ENCODE results near the gene ARHGAP20.
"Not testable (repeated sequence)": the region's sequence is repeated elsewhere in the genome, so short reads cannot be mapped to it uniquely, and the experiment has no call there.

Gene ARHGAP20

DNA sequence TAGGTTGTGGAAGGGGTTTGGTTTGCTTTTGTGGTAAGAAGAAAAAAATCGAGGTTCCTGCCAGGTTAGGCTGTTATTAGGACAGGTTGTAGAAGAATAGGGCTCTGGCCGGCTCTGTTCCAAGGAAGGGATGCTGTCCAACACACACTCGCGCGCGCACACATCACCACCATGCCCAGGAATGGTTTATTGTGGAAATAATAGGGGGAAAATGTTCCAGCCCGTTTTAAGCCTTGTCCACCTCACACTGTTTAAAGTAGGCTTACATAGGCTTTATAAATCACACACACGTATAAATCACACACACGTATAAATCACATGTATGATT lies 1.2 kb upstream of the ARHGAP20 start:
- DNase-seq (ENCODE audit: low spot score) = no peak

DNA sequence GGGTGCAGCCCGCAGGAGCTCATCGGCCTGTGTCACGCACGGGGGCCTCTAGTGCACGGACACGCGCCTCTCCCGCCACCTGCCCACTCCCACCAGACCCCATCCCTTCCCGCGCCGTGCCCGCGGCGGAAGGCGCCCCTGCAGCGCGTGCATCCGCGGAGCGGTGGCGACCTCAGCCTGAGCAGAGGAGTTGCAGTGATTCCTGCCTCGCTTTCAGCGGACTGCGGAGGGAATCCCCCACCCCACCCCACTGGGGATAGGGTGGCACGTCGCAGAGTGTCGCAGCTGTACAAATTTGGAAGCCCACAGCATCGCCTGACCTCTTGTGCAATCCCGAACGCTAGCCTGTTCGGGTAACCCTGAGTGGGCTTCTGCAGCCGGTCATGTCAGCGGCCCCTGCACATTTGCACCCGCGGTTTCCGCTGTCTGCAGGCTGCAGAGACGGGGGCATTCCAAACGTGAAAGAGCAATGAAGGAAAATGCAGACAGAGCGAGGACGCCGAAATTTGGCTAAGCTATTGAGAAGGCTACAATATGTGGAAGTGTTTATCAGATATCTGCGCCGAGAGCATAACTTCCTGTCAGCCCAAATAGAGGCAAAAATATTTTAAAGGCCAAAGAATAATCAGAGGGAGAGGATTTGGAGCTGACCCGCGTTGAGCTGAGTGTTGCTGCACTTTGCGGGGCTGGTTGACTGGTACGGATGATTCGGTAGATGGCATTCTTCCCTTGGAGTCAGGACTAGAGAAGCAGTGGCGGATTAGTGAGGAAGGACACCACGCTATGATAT lies 617 bp upstream of the ARHGAP20 start:
- DNase-seq (ENCODE audit: low spot score) = peak; percentile 48

DNA sequence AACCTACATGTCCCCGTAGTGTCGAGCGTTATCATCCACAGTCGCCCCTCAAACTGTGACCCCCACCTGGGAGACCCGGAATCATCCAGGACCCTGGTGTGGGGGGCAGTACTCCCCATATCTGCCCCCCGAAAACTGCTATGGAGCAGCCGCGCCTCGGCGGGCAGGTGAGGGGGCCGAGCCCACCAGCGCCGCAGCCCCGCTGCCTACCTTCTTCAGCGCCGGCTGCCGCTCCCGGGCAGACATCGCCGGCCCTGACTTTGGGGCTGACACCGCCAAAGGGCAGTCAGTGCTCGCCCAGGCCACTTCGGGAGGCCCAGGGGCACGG lies 825 bp downstream of the ARHGAP20 start:
- no peak for DNase-seq (ENCODE audit: low spot score)

DNA sequence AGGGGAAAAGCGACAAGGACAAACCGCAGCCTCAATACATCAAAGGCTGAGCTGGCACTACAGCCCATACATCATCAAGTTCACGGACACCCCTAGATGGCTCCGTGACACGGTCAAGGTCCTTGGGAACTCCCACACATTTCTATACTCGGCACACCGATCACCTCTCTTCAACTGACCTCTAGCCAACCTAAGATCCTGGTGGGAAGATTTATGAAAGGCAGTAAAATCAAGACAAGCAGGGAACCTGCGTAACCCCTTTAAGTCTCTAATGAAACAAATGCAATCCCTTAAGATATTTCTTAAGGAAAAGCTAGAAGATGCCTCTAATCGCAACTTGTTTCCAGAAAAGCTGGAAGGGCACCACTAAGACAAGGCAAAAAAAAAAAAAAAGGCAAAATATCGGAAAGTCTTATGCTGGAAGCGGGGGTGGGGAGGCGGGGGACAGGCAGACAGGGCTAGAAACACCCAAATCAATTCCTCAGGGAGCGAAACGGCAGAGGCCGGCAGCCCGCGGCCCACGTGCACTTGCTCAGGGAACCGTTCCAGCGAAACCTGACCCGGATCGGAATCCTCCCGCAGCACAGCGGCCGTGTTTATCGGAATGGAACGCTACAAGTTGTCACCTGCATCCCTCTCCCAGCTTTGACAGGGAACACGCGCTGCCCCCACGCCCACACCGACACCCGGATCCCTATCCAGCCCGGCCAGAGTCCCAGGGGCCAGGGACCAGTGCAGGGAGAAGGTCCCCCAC lies 1.4 kb downstream of the ARHGAP20 start:
- DNase-seq (ENCODE audit: low spot score) = peak; percentile 56

DNA sequence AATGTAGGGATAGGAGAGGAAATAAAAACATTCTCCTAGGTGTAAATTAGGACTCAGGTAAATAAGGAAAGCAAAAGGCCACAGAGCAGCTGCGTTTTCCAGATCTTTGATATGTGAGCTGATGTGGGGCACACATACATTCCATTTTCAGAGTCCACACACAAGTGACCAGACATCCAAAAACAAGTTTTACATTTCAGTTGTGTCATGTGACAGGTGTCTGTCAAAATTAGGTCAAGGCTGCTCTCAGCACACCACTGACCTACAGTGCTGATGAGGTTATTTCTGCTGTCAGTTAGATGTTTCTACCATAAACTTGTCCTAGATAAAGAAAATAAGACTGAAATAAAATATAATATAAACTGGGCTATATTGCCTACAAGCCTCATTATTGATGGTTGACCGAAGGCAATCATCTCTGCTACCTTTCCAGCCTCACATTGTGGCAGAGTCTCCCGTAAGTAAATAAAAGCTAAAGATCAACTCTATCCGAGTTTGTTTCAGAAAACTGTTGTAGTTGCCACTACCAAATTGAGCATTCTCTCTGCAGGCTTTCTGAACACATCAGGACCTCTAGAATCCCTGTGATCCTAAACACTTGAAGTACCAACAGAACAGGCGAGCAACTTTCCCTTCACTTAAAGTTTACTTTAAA lies 7.9 kb downstream of the ARHGAP20 start:
- no peak for DNase-seq (ENCODE audit: low spot score)

DNA sequence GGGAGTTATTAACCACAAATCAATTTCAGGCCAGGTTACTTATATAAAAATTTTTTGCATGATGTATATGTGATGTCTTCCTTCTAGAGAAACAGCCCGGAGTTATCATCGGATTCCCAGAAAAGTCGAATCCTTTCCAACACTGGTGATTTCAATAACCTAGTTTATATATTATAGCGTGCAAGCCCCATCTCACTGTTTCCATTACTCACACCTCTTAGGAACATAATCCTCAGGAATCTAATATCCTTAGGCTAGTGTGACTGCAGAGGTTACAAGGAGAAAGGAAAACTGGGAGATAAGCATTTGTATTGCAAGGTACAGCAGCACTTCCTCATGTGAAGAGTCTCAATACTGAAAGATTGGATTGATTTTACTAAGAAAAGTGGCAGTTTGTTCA lies 20.3 kb downstream of the ARHGAP20 start:
- DNase-seq (ENCODE audit: low spot score) = no peak

DNA sequence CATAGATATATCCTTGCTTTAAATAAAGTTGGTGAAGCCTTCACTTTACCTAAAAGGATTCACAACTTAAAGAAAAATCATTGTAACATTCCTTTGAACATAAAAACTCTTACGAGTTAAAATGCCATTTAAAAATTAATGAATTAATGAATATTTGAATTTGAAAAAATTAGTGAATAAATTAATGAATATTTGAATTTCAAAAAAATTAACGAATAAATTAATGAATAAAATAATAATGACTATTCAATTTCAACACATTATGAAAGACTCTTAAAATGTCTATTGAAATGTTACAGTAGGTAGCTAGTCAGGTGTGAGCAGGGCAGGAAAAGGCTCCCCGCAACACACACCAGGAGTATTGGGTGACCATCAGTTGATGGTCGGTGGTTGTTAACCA lies 22.9 kb downstream of the ARHGAP20 start:
- no peak for DNase-seq (ENCODE audit: low spot score)

DNA sequence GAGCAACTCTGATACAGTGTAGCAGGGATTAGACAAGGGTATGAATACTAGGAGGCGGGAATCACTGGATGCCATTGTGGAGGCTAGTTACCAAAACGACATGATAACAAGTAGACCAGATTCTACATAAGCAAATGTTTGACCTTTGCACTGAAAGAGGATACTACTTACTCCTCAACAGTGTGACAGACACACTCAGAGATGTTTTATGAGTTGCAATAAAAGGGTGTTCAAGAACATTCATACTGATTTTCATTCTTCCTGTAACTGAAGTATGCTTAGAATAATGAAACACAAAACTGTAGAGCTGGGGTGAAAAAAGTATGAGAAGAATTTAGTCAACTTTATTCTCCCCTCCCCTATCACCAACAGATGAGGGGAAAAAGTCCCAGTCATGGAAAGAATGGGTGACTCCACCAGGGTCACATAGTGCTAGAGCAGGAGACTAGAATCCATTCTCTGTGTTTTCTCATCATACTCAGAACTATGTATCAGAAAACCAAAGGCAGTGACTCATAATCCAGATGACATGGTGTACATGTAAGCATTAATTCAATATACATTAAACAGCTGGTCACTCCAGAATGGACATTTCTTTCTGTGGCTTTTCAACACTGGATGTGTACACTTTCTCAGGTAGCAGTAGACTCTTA lies 32.8 kb downstream of the ARHGAP20 start:
- no peak for DNase-seq (ENCODE audit: low spot score)

DNA sequence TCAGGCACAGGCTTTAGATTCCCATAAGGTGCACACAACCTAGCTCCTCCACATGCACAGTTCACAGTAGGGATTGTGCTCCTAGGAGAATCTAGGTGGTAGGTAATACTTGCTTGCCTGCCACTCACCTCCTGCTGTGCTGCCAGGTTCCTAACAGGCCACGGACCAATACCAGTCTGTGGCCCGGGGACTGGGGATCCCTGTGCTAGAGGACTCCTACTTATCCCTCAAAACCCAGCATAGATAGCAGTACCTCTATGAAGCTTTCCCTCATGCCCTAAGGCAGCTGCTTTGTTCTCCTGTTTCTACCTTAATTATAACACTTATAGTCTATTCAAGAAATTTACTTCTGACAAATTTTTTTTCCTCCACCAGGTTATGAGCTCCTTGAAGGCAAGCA lies 36.7 kb downstream of the ARHGAP20 start:
- DNase-seq (ENCODE audit: low spot score) = no peak

DNA sequence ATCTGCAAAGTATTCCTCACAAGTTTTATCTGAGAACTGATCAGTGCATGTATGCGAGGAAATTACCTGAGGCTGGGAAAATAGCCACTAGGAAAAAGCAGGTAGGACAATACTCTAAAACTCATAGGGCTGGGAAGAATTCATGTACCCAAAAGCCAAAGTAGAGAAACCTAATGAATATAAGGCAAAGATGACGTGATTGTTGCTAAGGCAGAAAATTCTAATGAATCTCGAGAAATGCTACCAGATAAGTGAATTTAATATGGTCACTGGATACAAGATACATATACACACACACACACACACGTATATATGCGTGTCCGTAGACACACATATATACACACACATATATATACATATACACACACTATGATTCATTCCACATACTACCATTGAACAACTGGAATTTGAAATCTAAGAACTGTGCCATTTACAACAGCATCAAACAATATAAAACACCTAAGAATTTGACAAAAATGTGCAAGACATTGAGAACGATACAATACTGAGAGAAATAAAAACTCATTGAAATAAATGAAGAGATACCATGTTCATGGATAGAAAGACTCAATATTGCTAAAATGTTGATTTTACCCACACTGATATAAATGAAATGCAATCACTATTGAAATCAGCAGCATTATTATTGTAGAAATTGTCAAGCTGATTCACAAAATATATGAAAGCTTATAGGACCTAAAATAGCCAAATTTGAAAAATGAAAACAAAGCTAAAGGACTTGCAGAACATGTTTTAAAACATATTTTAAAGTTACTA lies 46.4 kb downstream of the ARHGAP20 start:
- no peak for DNase-seq (ENCODE audit: low spot score)

DNA sequence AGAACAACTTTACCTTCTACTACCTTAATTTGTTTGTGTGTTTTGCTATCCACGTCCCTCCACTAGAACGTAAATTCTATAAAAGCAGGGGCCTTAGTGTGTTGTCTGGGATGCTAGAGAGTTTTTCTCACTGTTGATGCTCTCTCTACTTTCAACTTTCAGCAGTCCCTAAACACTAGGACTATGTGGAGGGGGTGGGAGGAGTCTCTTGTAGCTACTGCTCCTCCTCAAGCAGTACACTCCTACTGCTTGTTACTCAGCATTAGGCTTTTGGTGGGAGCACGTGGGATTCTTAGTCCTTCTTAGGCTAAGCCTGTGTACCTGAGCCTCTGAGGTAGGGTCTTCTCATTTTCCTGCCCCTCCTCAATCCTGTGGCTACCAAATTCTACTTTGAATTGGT lies 56.3 kb downstream of the ARHGAP20 start:
- no peak for DNase-seq (ENCODE audit: low spot score)

DNA sequence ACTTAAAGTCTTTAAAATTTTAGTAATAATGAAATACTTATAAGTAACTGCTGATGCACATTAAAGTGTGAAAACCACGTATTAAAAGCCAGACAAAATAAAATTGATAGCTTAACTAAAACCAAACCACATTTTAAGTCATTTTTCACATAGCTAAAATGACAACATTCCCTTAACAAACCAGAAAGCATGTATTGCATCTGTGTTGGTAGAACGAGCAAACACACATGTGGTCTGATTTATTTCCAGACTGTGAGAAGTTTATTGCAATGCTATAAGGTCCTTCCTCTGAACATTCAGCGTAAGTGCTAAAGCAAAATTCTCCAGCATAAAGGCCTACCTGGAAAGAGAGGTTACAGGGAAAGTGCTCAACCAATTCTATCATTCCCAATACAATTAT lies 57.8 kb downstream of the ARHGAP20 start:
- no peak for DNase-seq (ENCODE audit: low spot score)

DNA sequence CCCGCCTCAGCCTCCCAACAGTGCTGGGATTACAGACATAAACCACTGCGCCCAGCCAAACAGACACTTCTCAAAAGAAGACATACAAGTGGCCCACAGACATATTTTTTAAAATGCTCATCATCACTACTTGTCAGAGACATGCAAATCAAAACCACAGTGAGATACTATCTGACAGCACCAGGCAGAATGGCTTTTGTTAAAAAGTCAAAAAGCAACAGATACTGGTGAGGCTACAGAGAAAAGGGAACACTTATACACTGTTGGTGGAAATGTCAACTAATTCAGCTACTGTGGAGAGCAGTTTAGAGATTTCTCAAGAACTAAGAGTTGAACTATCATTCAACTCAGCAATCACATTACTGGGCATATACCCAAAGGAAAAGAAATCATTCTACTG lies 67.0 kb downstream of the ARHGAP20 start:
- no peak for DNase-seq (ENCODE audit: low spot score)

DNA sequence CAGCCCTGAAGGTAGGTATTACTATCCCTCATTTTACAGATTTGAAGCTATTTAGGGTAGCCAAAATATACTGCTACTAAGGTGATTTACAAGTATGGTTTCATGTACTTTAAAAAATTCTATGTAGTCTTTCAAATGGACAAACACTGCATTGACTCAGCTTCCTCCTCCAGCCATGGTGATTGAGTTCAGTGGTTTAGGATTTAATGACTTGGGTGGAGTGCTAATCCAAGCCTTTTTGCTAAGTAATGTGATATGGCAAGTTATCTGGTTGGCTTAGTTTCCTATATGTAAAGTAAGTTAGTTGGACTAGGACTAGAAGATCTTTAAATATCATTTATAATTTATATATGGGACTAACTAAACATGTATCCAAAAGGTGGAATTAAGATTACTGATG lies 77.9 kb downstream of the ARHGAP20 start:
- no peak for DNase-seq (ENCODE audit: low spot score)

DNA sequence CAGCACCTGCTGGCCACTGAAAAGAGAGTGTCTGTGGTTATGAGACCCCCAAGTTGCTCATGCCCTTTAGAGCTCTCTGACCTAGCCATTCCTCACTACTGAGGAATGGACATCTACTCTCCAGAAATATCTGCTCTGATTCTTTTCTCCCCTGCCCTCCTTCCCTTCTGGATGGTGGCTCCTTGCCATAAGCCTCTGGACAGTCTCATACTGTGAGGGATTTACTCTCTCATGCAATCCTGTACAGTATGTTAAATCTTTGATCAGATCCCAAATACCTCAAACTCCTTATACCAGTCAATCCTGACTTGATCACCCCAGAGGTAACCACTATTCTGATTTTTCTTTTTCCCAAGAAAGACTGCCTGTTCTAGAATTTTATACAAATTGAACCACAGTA lies 80.7 kb downstream of the ARHGAP20 start:
- DNase-seq (ENCODE audit: low spot score) = no peak

DNA sequence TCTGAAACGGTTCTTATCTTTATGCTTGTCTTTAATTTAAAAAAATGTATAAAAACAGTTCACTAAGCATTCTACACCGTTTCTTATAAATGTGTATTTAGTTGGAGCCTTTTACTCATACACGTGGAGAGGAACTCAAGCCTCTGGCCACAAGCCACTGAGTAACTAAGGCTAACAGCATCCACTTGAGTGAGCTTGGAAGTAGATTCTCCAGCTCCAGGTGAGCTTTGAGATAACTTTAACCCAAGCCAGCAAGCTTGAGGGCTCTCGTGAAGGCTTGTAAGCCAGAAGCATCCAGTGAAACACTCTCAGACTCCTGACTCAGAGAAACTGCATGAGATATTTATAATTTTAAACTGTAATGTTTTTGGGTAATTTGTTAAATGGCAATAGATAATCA lies 82.6 kb downstream of the ARHGAP20 start:
- no peak for DNase-seq (ENCODE audit: low spot score)

DNA sequence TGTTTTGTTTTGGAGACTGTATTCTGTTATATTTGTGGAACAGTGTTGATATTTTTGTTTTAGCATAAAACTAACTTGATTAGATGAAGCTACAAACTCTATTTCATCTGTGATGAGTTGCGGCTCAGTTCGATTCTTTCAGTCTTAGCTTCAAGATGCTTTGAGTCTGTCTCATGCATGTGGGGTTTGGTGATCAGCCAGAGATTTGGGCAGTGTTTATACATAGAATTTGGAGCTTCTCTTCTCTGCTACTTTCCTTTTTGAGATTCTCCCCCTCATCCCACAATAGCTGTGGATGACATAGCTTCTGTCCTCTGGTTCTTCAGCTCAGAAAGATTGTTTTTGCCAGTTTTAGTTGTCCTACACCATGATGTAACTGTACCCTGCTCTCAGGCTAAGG lies 90.4 kb downstream of the ARHGAP20 start:
- DNase-seq (ENCODE audit: low spot score) = no peak

DNA sequence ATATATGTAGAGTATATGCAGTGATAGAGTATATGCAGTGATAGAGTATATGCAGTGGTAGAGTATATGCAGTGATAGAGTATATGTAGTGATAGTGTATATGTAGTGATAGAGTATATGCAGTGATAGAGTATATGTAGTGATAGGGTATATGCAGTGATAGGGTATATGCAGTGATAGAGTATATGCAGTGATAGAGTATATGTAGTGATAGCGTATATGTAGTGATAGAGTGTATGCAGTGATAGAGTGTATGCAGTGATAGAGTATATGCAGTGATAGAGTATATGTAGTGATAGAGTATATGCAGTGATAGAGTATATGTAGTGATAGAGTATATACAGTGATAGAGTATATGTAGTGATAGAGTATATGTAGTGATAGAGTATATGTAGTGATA lies 92.9 kb downstream of the ARHGAP20 start:
- not testable (repeated sequence) for DNase-seq (ENCODE audit: low spot score)

DNA sequence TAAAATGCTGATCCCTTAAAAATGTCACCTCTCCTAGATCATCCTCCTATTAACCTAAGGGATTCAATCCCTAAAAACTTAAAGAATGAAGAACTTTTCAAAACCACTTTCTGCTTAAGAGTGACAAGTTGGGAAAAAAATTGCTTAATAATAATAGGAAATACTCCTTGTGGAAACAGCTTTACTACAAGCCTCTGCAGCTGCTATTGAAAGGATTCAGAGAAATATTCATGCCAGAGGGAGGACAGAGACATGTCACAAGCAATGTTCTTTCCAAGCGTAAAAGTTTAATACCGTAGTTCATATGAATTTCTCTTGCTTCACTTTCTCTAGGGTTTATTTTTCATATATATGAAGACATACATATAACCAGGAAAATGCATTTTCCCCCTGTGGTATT lies 98.2 kb downstream of the ARHGAP20 start:
- DNase-seq (ENCODE audit: low spot score) = no peak

DNA sequence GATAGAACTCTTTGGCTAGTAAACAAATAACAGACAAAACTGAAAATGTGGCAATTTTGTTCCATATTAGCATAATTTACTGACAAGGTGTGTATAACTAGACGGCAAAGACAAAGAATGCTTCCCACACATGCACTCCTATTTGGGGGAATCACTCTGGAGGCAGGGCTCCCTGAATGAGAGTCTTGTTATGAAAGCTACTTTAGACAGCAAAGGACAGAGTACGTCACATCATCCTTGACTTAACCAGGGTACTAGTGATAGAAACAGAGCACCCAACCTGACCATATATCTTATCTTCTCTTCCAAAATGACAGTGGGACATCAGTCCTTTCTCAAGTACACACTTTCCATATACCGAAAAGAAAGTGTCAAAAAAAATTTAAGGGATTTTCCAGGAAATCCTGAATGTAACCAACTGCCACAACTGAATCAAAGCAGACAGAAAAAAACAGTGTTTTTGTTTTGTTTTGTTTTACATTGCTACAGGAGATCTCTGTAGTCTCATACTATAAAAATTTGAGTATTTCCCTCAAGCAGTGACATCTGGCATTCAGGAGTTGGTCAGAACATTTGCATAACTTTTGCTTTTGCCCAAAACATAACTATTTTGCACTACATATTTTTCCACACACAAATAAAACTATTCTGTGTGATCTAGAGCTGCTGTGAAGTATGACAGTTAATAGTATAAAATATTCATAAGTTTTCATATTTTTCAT lies 98.9 kb downstream of the ARHGAP20 start:
- no peak for DNase-seq (ENCODE audit: low spot score)

DNA sequence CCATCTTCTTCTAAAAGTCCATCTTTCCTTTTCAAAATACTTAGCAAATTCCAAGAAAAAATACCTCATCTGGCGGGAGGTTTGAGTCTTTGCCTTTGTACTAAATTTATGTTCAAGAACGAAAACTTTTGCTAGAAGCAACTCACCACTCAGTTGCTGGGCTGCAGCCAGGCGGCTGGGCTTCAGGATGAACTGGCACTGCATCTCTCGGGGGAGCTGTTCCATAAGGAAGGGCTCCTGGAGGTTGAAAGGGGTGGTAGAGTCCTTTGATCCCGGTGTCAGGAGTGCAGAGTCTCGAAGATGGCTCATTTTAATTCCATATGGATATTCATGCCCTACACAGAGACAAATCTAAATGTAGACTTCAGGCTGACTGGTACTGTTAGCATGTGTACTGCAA lies 105.8 kb downstream of the ARHGAP20 start:
- no peak for DNase-seq (ENCODE audit: low spot score)

DNA sequence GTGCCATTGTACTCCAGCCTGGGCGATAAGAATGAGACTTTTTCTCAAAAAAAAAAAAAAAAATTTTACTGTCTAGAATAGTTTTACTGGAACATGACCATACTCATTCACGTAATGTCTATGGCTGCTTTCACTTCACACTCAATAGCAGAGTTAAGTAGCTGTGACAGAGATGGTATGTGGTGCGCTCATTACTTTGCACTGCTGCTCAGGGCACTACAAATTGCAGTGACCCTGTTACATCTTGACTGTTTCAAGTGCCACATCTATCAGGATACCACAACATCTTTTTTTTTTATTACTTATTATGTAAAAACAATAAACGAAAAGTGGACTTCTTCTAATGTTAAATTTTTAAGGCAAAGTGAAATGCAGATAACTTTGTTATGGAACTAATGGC lies 110.3 kb downstream of the ARHGAP20 start:
- no peak for DNase-seq (ENCODE audit: low spot score)

Measured in ecto neural progenitor cell (in vitro differentiated cells).